GM18502 (cell line): ENCODE data around the gene ELL.

Experiments used
- ATAC-seq: cut with Tn5 transposase; IDR thresholded peaks from one replicate; pipeline ENCODE4 v1.9.1; 2021; ENCODE audit warnings: mild to moderate bottlenecking; ENCODE audit not compliant: unreplicated experiment, poor library complexity

ELL gene

GRCh38 chr19:18506101-18506930, 15.6 kb downstream of the ELL start:
- ATAC-seq: no peak

GRCh38 chr19:18504886-18505610, 16.8 kb downstream of the ELL start:
- no peak for ATAC-seq

GRCh38 chr19:18503971-18504885, 17.6 kb downstream of the ELL start:
- no peak for ATAC-seq

GRCh38 chr19:18503337-18503970, 18.4 kb downstream of the ELL start:
- no peak for ATAC-seq

GRCh38 chr19:18502638-18503294, 19.1 kb downstream of the ELL start:
- ATAC-seq: no peak

GRCh38 chr19:18502246-18502637, 19.6 kb downstream of the ELL start:
- no peak for ATAC-seq

GRCh38 chr19:18501832-18502231, 20.0 kb downstream of the ELL start:
- no peak for ATAC-seq

GRCh38 chr19:18501351-18501750, 20.5 kb downstream of the ELL start:
- ATAC-seq: no peak

GRCh38 chr19:18500799-18501198, 21.1 kb downstream of the ELL start:
- no peak for ATAC-seq

- ATAC-seq: no peak
Measured at GRCh38 chr19:18500376-18500775, 21.5 kb downstream of the ELL start.

GRCh38 chr19:18499055-18499775, 22.7 kb downstream of the ELL start:
- no peak for ATAC-seq

GRCh38 chr19:18496980-18497256, 25.0 kb downstream of the ELL start:
- no peak for ATAC-seq

- no peak for ATAC-seq
Measured at GRCh38 chr19:18496167-18496979, 25.5 kb downstream of the ELL start.

- ATAC-seq: no peak
Measured at GRCh38 chr19:18495204-18495911, 26.5 kb downstream of the ELL start.

- ATAC-seq: no peak
Measured at GRCh38 chr19:18494267-18494607, 27.6 kb downstream of the ELL start.

GRCh38 chr19:18493440-18494266, 28.2 kb downstream of the ELL start:
- ATAC-seq: no peak
